T-helper 22 cell (primary cell): ENCODE data around the gene TMPRSS7.

Experiments used
- DNase-seq: peaks from one replicate; pipeline ENCODE4 v3.0.0-alpha.2; 2020; ENCODE audit warnings: low read depth

Gene TMPRSS7

GRCh38 chr3:112034436-112034835 is at the start of gene TMPRSS7:
Gene TMPRSS7 (plus strand): TSS chr3:112034736. CDS start chr3:112034846, 110 bp downstream.
- DNase-seq = no peak

GRCh38 chr3:111986800-111987199 is 47.7 kb upstream of the TMPRSS7 start:
- no peak for DNase-seq

GRCh38 chr3:111989061-111989678 is 45.4 kb upstream of the TMPRSS7 start:
- DNase-seq = no peak

- DNase-seq = no peak
These were observed 41.5 kb upstream of the TMPRSS7 start for GRCh38 chr3:111993038-111993437.

- DNase-seq = no peak
These were observed 35.7 kb upstream of the TMPRSS7 start, which contains the start of gene TAGLN3 for GRCh38 chr3:111998636-111999483. Gene TAGLN3 (plus strand): TSS chr3:111998922. CDS start chr3:111999423, 501 bp downstream.

- no peak for DNase-seq
These were observed 34.8 kb upstream of the TMPRSS7 start for GRCh38 chr3:111999484-112000324.

- no peak for DNase-seq
These were observed 34.2 kb upstream of the TMPRSS7 start for GRCh38 chr3:112000367-112000771.

GRCh38 chr3:112000966-112001365 is 33.6 kb upstream of the TMPRSS7 start:
- DNase-seq = no peak

GRCh38 chr3:112001526-112001925 is 33.0 kb upstream of the TMPRSS7 start:
- no peak for DNase-seq

- DNase-seq = no peak
These were observed 32.2 kb upstream of the TMPRSS7 start for GRCh38 chr3:112002096-112002971.

- no peak for DNase-seq
These were observed 31.0 kb upstream of the TMPRSS7 start for GRCh38 chr3:112003321-112004080.

GRCh38 chr3:112004187-112004586 is 30.3 kb upstream of the TMPRSS7 start:
- DNase-seq = no peak

- DNase-seq = no peak
These were observed 29.9 kb upstream of the TMPRSS7 start for GRCh38 chr3:112004669-112005068.

- no peak for DNase-seq
These were observed 29.4 kb upstream of the TMPRSS7 start for GRCh38 chr3:112005091-112005672.

- no peak for DNase-seq
These were observed 26.9 kb upstream of the TMPRSS7 start for GRCh38 chr3:112007633-112008032.

- DNase-seq = no peak
These were observed 24.9 kb upstream of the TMPRSS7 start for GRCh38 chr3:112009670-112010069.

- no peak for DNase-seq
These were observed 23.9 kb upstream of the TMPRSS7 start for GRCh38 chr3:112010636-112011035.

- no peak for DNase-seq
These were observed 23.1 kb upstream of the TMPRSS7 start for GRCh38 chr3:112011376-112011940.

- DNase-seq = no peak
These were observed 22.1 kb upstream of the TMPRSS7 start for GRCh38 chr3:112012205-112012992.
